Measurements from ENCODE around the gene VASH1.

VASH1 gene

DNA sequence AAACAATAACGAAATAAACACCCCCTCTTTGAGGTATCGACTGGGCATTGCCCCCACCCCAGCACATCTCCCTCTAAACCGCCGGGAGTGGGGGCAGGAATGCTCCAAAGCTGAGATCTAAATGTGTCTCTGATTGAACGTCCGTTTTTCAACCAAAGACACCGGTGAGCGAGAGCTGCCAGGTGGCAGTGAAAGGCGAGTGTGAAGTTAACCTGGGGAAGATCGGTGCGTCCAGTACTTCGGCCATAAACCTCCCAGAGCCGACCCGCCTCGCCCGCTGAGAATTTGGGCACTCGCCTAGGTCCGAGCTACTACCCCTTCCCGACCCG lies 50.8 kb downstream of the VASH1 start:
- Histone ChIP-seq H3K9me3 (ENCODE audit: control insufficient read depth, low read length) (no peaks in the 10 kb centered on the region), H3K4me1 (ENCODE audit: control insufficient read depth, insufficient read depth, low read length) (peaks cover 7% of the 10 kb centered on the region), H3K4me3 (ENCODE audit: insufficient read depth, low read depth, low read length) (peak overlapping the region; percentile 78), H3K27me3 (ENCODE audit: control insufficient read depth, insufficient read depth, low read length, poor library complexity, severe bottlenecking) (peaks cover 4% of the 10 kb centered on the region), H3K27ac (ENCODE audit: insufficient read depth, low read depth, low read length, poor library complexity, severe bottlenecking) (no peak overlapping the region), H3K36me3 (ENCODE audit: control insufficient read depth, insufficient read depth, low read length) (peaks cover 12% of the 10 kb centered on the region)
- 1% methylated on average over 20 of the region's 20 CpGs for WGBS, 2 experiments

DNA sequence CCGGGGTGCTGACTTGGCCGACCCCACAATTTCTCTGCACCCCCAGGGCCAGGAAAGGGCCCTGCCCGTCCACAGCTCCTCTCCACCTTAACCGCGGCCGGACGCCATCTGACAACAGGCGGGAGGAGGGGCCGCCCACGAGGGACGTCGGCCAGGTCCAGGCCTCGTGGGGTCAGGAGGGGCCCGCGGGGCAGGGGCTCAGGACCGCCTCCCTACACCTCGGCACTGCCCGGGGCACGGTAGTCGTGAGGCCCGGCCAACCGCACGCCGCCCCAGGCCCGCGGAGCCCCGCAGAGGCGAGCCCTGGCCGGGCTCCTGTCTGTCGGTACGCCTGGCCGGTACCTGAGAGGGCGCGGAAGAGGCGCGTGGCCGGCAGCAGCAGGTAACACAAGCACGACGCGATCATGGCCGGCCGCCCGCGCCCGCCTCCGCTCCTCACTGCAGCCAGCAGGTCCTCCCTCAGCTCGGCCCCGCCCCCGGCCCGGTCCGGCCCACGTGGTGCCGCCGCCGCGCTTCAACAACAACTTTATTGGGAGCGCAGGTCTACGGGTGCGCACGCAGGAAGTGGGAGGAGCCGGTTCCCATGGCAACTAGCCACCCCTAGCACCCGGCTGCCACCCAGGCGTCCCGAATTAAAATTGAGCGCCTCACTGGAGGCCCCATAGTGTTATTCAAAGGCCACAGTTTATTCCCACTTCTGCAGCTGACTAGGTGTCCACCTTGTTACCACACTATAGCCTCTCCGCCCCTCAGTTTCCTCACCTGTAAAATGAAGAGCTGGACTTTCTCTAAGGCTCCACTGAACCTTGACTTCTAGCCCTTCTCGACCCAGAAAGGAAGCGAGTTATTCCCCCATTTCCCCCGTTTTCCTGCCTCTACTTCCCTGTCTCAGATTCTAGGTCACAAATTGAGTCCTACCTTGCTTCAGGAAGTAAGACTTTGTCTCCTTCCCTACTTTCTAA lies 51.4 kb downstream of the VASH1 start, which contains the start of gene ANGEL1:
Gene ANGEL1 (minus strand): TSS at position 461 of the 962 bp plus-strand sequence. CDS start 55 bp downstream, at position 406.
- Histone ChIP-seq H3K36me3 (ENCODE audit: control insufficient read depth, insufficient read depth, low read length) (peaks cover 6% of the 10 kb centered on the region), H3K4me3 (ENCODE audit: insufficient read depth, low read depth, low read length) (peak within 1 kb of the TSS; percentile 78), H3K27ac (ENCODE audit: insufficient read depth, low read depth, low read length, poor library complexity, severe bottlenecking) (no peak within 1 kb of the TSS), H3K4me1 (ENCODE audit: control insufficient read depth, insufficient read depth, low read length) (peaks cover 7% of the 10 kb centered on the region), H3K27me3 (ENCODE audit: control insufficient read depth, insufficient read depth, low read length, poor library complexity, severe bottlenecking) (peaks cover 4% of the 10 kb centered on the region), H3K9me3 (ENCODE audit: control insufficient read depth, low read length) (no peaks in the 10 kb centered on the region)
- WGBS, 2 experiments = 4 to 5% methylated on average over 69 of the region's 69 CpGs

DNA sequence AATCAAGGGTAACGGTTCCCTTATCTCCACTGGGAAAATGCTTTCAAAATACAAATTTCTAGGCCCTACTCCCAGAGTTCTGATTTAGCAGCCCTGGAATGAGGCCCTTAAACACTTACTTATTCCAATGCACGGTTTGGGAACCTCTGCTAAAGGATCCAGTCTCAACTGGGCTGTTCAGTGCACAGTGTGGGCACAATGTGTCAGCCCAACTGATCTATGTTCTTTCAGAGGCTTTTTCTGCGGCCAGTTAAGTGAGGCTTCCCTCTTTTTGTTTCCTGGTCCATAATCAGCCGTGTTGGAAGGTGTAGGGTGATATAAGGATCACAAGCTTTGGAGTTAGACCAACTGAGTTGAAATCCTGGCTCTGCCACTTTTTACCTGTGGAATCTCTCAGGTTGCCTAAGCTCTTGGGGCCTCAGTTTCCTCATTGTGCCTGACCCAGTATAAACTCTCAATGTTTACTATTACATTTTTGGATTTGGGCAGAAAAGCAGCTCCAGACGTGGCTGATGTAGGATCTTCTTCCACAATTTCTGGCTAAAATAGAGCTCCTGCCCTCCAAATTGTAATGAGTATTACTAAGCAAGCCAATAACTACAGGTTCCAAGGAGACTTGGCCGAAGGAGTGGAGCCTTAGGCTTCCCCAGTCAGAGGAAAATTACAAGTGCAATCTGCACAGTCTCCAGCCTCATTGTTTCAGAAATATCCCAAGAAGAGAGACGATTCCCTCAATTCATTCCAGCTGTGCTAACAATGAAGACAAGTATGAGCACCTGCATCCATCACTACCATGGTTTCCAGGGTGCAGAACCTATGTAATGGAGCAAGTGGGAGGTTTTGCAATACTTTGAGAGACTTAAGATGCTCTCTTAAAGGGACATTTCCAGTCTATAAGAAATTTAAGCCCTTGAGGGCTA lies 53.7 kb downstream of the VASH1 start:
- 86 to 90% methylated on average over 7 of the region's 7 CpGs for WGBS, 2 experiments
- peaks cover 7% of the 10 kb centered on the region for H3K4me1 ChIP-seq (ENCODE audit: control insufficient read depth, insufficient read depth, low read length)

DNA sequence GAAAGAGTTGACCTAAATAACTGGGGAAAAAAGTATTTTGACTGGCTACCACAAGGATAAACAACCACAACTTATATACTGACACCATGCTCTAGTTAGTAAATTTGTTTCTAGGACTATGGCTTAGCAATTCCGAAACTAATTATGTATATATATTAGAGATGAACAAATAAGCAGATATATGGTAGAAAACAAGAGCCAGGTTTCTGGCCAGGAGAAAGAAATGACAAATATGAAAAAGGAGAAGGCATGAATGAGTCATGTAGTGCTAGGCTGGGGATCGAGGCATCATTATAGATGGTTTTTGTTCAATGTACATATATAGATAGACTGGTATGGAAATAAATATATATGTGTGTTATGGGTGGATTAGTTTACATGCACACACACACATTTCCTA lies 59.4 kb downstream of the VASH1 start:
- H3K36me3 ChIP-seq (ENCODE audit: control insufficient read depth, insufficient read depth, low read length) = no peaks in the 10 kb centered on the region
- no peaks in the 10 kb centered on the region for H3K4me1 ChIP-seq (ENCODE audit: control insufficient read depth, insufficient read depth, low read length)
- peaks cover 4% of the 10 kb centered on the region for H3K27me3 ChIP-seq (ENCODE audit: control insufficient read depth, insufficient read depth, low read length, poor library complexity, severe bottlenecking)
- H3K4me3 ChIP-seq (ENCODE audit: insufficient read depth, low read depth, low read length) = no peak overlapping the region
- no peaks in the 10 kb centered on the region for H3K9me3 ChIP-seq (ENCODE audit: control insufficient read depth, low read length)
- H3K27ac ChIP-seq (ENCODE audit: insufficient read depth, low read depth, low read length, poor library complexity, severe bottlenecking) = no peak overlapping the region
- 88 to 100% methylated on average over 1 to 2 of the region's 2 CpGs for WGBS, 2 experiments

More for the DNA sequence above, 53.7 kb downstream of the VASH1 start:
- Histone ChIP-seq H3K4me3 (ENCODE audit: insufficient read depth, low read depth, low read length) (no peak overlapping the region), H3K27me3 (ENCODE audit: control insufficient read depth, insufficient read depth, low read length, poor library complexity, severe bottlenecking) (peaks cover 4% of the 10 kb centered on the region), H3K36me3 (ENCODE audit: control insufficient read depth, insufficient read depth, low read length) (no peaks in the 10 kb centered on the region), H3K9me3 (ENCODE audit: control insufficient read depth, low read length) (no peaks in the 10 kb centered on the region), H3K27ac (ENCODE audit: insufficient read depth, low read depth, low read length, poor library complexity, severe bottlenecking) (no peak overlapping the region)

DNA sequence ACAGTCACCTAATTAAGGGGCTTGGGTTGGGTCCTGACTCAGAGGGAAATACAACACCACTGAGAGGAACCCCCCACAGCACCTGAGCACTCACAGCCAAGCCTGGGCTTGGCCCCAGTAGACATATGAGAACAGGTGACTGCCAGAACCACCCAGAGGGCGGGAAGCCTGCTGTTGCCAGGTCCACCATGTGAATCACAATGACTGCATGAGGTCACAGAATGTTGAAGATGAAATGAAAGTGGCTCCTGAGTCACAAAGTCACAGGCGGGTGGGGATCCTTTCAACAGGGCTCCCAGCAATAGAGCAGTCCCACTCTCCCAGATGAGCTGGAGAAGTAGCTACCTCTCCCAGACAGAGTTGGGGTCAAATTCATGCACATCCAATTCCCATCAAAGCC lies 64.9 kb downstream of the VASH1 start, which contains the start of gene LRRC74A:
Gene LRRC74A (plus strand): TSS at position 287 of the 400 bp plus-strand sequence. CDS start 290 bp downstream, outside the sequence.
- WGBS, 2 experiments = 89 to 91% methylated on average over 2 of the region's 2 CpGs
- Histone ChIP-seq H3K36me3 (ENCODE audit: control insufficient read depth, insufficient read depth, low read length) (no peaks in the 10 kb centered on the region), H3K4me1 (ENCODE audit: control insufficient read depth, insufficient read depth, low read length) (peaks cover 16% of the 10 kb centered on the region), H3K27ac (ENCODE audit: insufficient read depth, low read depth, low read length, poor library complexity, severe bottlenecking) (no peak within 1 kb of the TSS), H3K27me3 (ENCODE audit: control insufficient read depth, insufficient read depth, low read length, poor library complexity, severe bottlenecking) (no peaks in the 10 kb centered on the region), H3K4me3 (ENCODE audit: insufficient read depth, low read depth, low read length) (no peak within 1 kb of the TSS), H3K9me3 (ENCODE audit: control insufficient read depth, low read length) (no peaks in the 10 kb centered on the region)

DNA sequence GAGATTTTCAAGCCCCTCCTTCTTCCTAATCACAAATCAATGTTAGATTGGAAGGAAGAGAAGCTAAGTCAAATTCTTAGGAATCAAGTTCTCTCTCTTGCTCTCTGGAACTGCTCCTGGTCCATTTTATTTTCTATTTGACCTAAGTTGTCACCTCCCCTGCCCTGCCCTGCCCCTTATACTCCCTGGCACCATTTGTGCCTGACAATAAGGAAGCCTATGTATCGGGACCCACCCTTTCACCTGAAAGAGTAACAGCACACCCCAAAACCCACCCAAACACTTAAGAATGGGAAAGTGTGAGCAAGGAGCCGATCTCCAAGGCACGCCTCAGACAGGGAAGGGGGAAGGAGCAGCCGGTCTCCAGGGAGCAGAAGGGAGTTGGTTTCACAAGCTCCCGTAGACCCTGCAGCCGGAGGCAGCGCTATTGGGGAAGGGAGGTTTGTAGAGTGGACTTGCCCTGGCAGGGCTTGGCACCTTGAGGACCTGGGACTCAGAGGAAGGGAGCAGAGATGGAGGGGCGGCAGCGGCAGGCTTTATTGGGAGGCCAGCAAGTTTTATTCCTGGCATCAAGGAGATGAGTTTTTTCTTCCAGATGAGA lies 66.5 kb downstream of the VASH1 start:
- Histone ChIP-seq H3K4me3 (ENCODE audit: insufficient read depth, low read depth, low read length) (no peak overlapping the region), H3K27ac (ENCODE audit: insufficient read depth, low read depth, low read length, poor library complexity, severe bottlenecking) (no peak overlapping the region), H3K9me3 (ENCODE audit: control insufficient read depth, low read length) (no peaks in the 10 kb centered on the region), H3K4me1 (ENCODE audit: control insufficient read depth, insufficient read depth, low read length) (peaks cover 16% of the 10 kb centered on the region), H3K27me3 (ENCODE audit: control insufficient read depth, insufficient read depth, low read length, poor library complexity, severe bottlenecking) (no peaks in the 10 kb centered on the region), H3K36me3 (ENCODE audit: control insufficient read depth, insufficient read depth, low read length) (no peaks in the 10 kb centered on the region)
- 89% methylated on average over 9 of the region's 9 CpGs for WGBS, 2 experiments

DNA sequence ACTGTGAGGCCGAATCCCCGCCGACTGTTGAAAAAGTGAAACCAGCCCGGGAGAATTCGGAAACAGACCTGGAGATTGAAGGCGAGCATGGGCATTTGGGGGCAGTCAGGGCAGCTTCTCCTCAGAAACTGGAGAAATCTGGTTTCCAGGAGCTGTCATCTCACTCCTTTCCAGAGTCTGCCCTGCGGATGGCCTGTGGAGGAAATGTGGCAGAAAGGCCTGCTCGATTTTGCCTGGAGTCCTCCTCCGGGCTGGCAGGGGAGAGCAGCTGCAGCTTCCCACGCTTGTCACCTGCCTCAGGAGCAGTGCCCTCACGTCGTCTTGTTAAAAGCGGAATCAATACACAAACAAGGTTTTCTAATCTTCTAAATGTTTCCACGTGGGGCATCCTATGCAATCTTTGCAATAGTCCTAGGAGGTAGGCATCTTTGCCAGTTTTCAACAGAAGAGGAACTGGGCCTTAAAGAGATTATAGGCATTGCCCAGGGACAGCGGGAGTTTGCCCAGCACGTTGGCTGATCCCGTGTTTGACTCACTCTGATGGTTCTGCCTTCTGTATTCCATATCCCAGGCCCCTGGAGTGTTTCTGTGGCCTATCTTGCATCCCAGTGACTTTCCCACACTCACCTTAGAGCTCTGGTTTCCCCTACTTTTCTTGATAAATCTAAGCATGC lies 67.2 kb downstream of the VASH1 start:
- 79 to 80% methylated on average over 17 of the region's 17 CpGs for WGBS, 2 experiments
- H3K4me3 ChIP-seq (ENCODE audit: insufficient read depth, low read depth, low read length) = no peak overlapping the region
- no peaks in the 10 kb centered on the region for H3K36me3 ChIP-seq (ENCODE audit: control insufficient read depth, insufficient read depth, low read length)
- peaks cover 16% of the 10 kb centered on the region for H3K4me1 ChIP-seq (ENCODE audit: control insufficient read depth, insufficient read depth, low read length)
- no peaks in the 10 kb centered on the region for H3K27me3 ChIP-seq (ENCODE audit: control insufficient read depth, insufficient read depth, low read length, poor library complexity, severe bottlenecking)
- H3K9me3 ChIP-seq (ENCODE audit: control insufficient read depth, low read length) = no peaks in the 10 kb centered on the region
- no peak overlapping the region for H3K27ac ChIP-seq (ENCODE audit: insufficient read depth, low read depth, low read length, poor library complexity, severe bottlenecking)

DNA sequence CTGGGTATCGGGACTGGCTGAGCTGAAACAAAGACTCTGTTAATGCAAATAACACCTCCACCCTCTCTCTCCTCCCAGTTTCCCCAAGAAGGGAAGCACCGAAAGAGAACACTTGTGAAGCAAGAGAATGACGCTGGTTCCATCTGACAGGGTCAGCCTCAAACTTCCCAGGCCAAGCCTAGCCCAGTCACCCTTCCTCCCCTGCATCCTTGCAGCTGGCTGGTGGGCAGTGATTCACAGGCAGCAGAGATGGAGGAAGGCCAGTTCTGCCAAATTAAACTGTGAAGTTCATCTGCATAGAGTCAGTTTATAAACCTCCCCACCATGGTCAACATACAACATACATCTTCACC lies 67.7 kb downstream of the VASH1 start:
- 30 to 36% methylated on average over 3 of the region's 3 CpGs for WGBS, 2 experiments
- Histone ChIP-seq H3K4me3 (ENCODE audit: insufficient read depth, low read depth, low read length) (no peak overlapping the region), H3K36me3 (ENCODE audit: control insufficient read depth, insufficient read depth, low read length) (no peaks in the 10 kb centered on the region), H3K27me3 (ENCODE audit: control insufficient read depth, insufficient read depth, low read length, poor library complexity, severe bottlenecking) (no peaks in the 10 kb centered on the region), H3K27ac (ENCODE audit: insufficient read depth, low read depth, low read length, poor library complexity, severe bottlenecking) (no peak overlapping the region), H3K9me3 (ENCODE audit: control insufficient read depth, low read length) (no peaks in the 10 kb centered on the region), H3K4me1 (ENCODE audit: control insufficient read depth, insufficient read depth, low read length) (peaks cover 16% of the 10 kb centered on the region)

DNA sequence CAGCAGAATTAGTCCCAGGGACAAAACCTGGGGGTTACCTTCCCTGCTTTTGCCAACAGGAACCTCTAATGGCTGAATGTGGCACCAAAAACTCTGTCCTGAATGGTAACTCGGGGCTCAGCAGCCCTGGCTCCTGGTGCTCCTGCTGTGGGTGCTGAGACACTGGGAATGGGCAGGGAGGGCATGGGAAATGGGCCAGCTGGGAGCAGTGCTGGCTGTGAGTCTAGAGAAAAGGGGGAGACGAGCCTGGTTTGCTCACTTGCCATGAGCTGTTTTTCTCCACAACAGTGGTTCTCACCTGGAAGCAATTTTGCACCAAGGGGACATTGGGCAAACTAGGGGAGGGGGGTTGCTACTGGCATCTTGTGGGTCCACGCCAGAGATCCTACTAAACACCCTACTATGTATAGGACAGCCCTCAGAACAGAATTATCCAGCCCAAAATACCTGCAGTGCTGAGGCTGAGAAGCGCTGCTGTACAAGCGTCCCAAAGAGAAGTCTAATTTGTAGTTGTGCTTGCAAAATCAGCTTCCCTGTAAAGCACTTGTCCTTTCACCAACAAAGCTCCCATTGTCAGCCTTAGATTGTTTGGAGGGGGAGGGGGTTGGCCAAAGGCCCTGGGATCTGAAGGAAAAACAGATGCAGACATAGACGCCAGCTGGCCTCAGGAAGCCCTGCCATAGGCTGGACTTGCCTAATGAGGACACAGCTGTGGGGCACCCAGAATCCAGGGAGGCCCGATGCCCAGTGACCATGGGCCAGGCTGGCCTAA lies 68.6 kb downstream of the VASH1 start:
- Histone ChIP-seq H3K9me3 (ENCODE audit: control insufficient read depth, low read length) (no peaks in the 10 kb centered on the region), H3K27ac (ENCODE audit: insufficient read depth, low read depth, low read length, poor library complexity, severe bottlenecking) (no peak overlapping the region), H3K4me1 (ENCODE audit: control insufficient read depth, insufficient read depth, low read length) (peaks cover 16% of the 10 kb centered on the region), H3K36me3 (ENCODE audit: control insufficient read depth, insufficient read depth, low read length) (no peaks in the 10 kb centered on the region), H3K27me3 (ENCODE audit: control insufficient read depth, insufficient read depth, low read length, poor library complexity, severe bottlenecking) (no peaks in the 10 kb centered on the region), H3K4me3 (ENCODE audit: insufficient read depth, low read depth, low read length) (no peak overlapping the region)
- 74 to 78% methylated on average over 7 of the region's 7 CpGs for WGBS, 2 experiments
